DND-41 (cell line): Measurements from ENCODE around the gene ARIH1.

Source experiments
- ATAC-seq: fragments of 200-7000 bp; cut with Tn5 transposase; 3 replicates; pipeline ENCODE4 v1.9.1; 2021; ENCODE audit warnings: low read depth; ENCODE audit not compliant: insufficient read depth
- DNase-seq: peaks from one replicate; pipeline ENCODE4 v3.0.0-alpha.2; 2020
- H2AFZ ChIP-seq: 2 replicates; pipeline ENCODE4 v1.6.0; 2012; ENCODE audit warnings: low read depth, low read length
- H3K27ac ChIP-seq: 2 replicates; pipeline ENCODE4 v1.5.1; 2012; ENCODE audit warnings: low read length, inconsistent platforms
- H3K27me3 ChIP-seq: fragments of 200-600 bp; sonication (generic); 2 replicates; pipeline ENCODE4 v1.6.0; 2012; ENCODE audit warnings: low read length, mild to moderate bottlenecking, inconsistent platforms; ENCODE audit not compliant: insufficient read depth, poor library complexity
- H3K36me3 ChIP-seq: 2 replicates; pipeline ENCODE4 v1.5.1; 2012; ENCODE audit warnings: low read length, inconsistent platforms; ENCODE audit not compliant: insufficient read depth
- H3K4me1 ChIP-seq: 2 replicates; pipeline ENCODE4 v1.5.1; 2012; ENCODE audit warnings: mild to moderate bottlenecking, low read length; ENCODE audit not compliant: insufficient read depth
- H3K4me2 ChIP-seq: 2 replicates; pipeline ENCODE4 v1.6.0; 2012; ENCODE audit warnings: mild to moderate bottlenecking, moderate library complexity, low read length, inconsistent platforms; ENCODE audit not compliant: insufficient read depth
- H3K4me3 ChIP-seq, 2 experiments: fragments of 200-600 bp in 1 of 2; shearing (Covaris generic) in 1 of 2; 2 replicates each; pipeline ENCODE4 v1.5.1; 2012 to 2016; ENCODE audit warnings: inconsistent platforms in 2 of 2, low read length in 2 of 2, mild to moderate bottlenecking in 2 of 2, low read depth in 1 of 2, moderate library complexity in 1 of 2
- H3K79me2 ChIP-seq: 2 replicates; pipeline ENCODE4 v1.6.0; 2012; ENCODE audit warnings: low read length, inconsistent platforms; ENCODE audit not compliant: insufficient read depth
- H3K9ac ChIP-seq: 2 replicates; pipeline ENCODE4 v1.6.0; 2012; ENCODE audit warnings: low read depth, mild to moderate bottlenecking, inconsistent platforms, low read length, moderate library complexity
- H3K9me3 ChIP-seq: 2 replicates; pipeline ENCODE4 v1.5.1; 2012; ENCODE audit warnings: low read length, moderate library complexity, mild to moderate bottlenecking, inconsistent platforms; ENCODE audit not compliant: insufficient read depth, severe bottlenecking
- H4K20me1 ChIP-seq: 2 replicates; pipeline ENCODE4 v1.6.0; 2012; ENCODE audit warnings: low read length; ENCODE audit not compliant: insufficient read depth
- CTCF ChIP-seq: IDR thresholded peaks from 2 replicates; pipeline ENCODE4 v1.5.1; 2012; ENCODE audit warnings: borderline replicate concordance, low read length, moderate library complexity, mild to moderate bottlenecking; ENCODE audit not compliant: poor library complexity, severe bottlenecking; ENCODE audit errors: extremely low read depth
- EZH2 ChIP-seq: IDR thresholded peaks from 3 replicates; pipeline ENCODE4 v1.6.1; 2012; ENCODE audit warnings: borderline replicate concordance, low read depth, mild to moderate bottlenecking, moderate library complexity, low read length, inconsistent platforms; ENCODE audit not compliant: severe bottlenecking

ARIH1 gene

GRCh38 chr15:72554471-72555425 is 80.6 kb downstream of the ARIH1 start:
- no peak for DNase-seq
- peaks cover 11% of the 10 kb centered on the region; the same call in 1 of the 2 replicates for H4K20me1 ChIP-seq
- no peak for ATAC-seq
- H3K9ac ChIP-seq = no peak overlapping the region
- peaks cover 46% of the 10 kb centered on the region for H3K79me2 ChIP-seq
- peaks cover 41% of the 10 kb centered on the region for H3K36me3 ChIP-seq
- no peaks in the 10 kb centered on the region for H3K27me3 ChIP-seq
- no peak overlapping the region for H3K4me2 ChIP-seq
- TF ChIP-seq EZH2 (no peak), CTCF (no peak)
- no peak overlapping the region for H3K27ac ChIP-seq
- no peaks in the 10 kb centered on the region for H3K9me3 ChIP-seq
- no peaks in the 10 kb centered on the region for H3K4me1 ChIP-seq
- H2AFZ ChIP-seq = no peak overlapping the region
- no peak overlapping the region for H3K4me3 ChIP-seq

- no peak for ATAC-seq
- Histone ChIP-seq H3K9ac (no peak overlapping the region), H3K79me2 (peaks cover 26% of the 10 kb centered on the region; the same call in 1 of the 2 replicates), H4K20me1 (no peaks in the 10 kb centered on the region; the same call in 1 of the 2 replicates), H3K27ac (no peak overlapping the region), H2AFZ (no peak overlapping the region), H3K36me3 (peaks cover 64% of the 10 kb centered on the region), H3K4me3 (no peak overlapping the region), H3K9me3 (no peaks in the 10 kb centered on the region), H3K27me3 (no peaks in the 10 kb centered on the region), H3K4me2 (no peak overlapping the region), H3K4me1 (no peaks in the 10 kb centered on the region)
- no peak for TF ChIP-seq CTCF
- TF ChIP-seq EZH2 = no peak
- DNase-seq = no peak
Measured at GRCh38 chr15:72559781-72560180, 85.7 kb downstream of the ARIH1 start.

DNA sequence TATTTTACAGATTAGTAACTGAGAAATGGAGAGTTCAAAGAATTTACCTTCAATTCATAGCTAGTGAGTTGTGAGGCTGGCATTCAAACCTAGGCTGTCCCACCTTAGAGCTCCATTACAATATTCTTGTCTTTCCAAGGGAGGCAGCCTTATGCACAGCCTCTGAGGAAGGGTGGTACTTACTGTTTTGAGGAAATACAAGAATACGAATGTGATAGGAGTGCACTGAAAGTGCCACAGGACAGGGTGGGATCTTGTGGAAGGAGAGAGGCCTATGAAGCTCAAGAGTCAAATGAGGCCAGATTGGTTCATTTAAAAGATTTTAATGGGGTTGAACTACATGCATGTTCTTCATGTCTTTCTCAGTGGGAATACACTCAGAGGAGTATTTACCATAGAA is 86.3 kb downstream of the ARIH1 start:
- Histone ChIP-seq H3K4me3 (no peak overlapping the region), H3K4me1 (no peaks in the 10 kb centered on the region), H3K27ac (no peak overlapping the region), H2AFZ (no peak overlapping the region), H4K20me1 (no peaks in the 10 kb centered on the region; the same call in 1 of the 2 replicates), H3K9me3 (no peaks in the 10 kb centered on the region), H3K9ac (no peak overlapping the region), H3K4me2 (no peak overlapping the region), H3K36me3 (peaks cover 59% of the 10 kb centered on the region), H3K27me3 (no peaks in the 10 kb centered on the region), H3K79me2 (peaks cover 24% of the 10 kb centered on the region; the same call in 1 of the 2 replicates)
- DNase-seq = no peak
- no peak for TF ChIP-seq EZH2
- TF ChIP-seq CTCF = no peak
- ATAC-seq = no peak
